Activated CD8-positive, alpha-beta memory T cell treated with anti-CD3 and anti-CD28 coated beads, Interleukin-2, amount 50 U/mL, for 1 hour (primary cell): ENCODE data around the gene ANKS6.
"Not testable (repeated sequence)": the region's sequence is repeated elsewhere in the genome, so short reads cannot be mapped to it uniquely, and the experiment has no call there.

Experiments used
- DNase-seq: peaks from one replicate; pipeline ENCODE4 v3.0.0-alpha.2; 2020; ENCODE audit errors: extremely low read depth

Gene ANKS6

GRCh38 chr9:98702835-98703380 lies 93.4 kb downstream of the ANKS6 start:
- no peak for DNase-seq

- no peak for DNase-seq
Observed at GRCh38 chr9:98702340-98702739, 94.0 kb downstream of the ANKS6 start.

- DNase-seq, result no peak
Observed at GRCh38 chr9:98701576-98701975, 94.8 kb downstream of the ANKS6 start.

GRCh38 chr9:98700801-98701200 lies 95.6 kb downstream of the ANKS6 start:
- DNase-seq, result no peak

- no peak for DNase-seq
Observed at GRCh38 chr9:98698856-98699255, 97.5 kb downstream of the ANKS6 start.

GRCh38 chr9:98694943-98695342 lies 101.4 kb downstream of the ANKS6 start:
- no peak for DNase-seq

- no peak for DNase-seq
Observed at GRCh38 chr9:98692392-98692791, 104.0 kb downstream of the ANKS6 start.

- DNase-seq, result no peak
Observed at GRCh38 chr9:98691890-98692289, 104.5 kb downstream of the ANKS6 start.

GRCh38 chr9:98690686-98691085 lies 105.7 kb downstream of the ANKS6 start:
- no peak for DNase-seq

GRCh38 chr9:98688710-98689495 lies 107.5 kb downstream of the ANKS6 start:
- DNase-seq, result no peak

GRCh38 chr9:98687911-98688310 lies 108.4 kb downstream of the ANKS6 start:
- DNase-seq, result no peak

- no peak for DNase-seq
Observed at GRCh38 chr9:98686961-98687855, 109.1 kb downstream of the ANKS6 start.

GRCh38 chr9:98684816-98685215 lies 111.5 kb downstream of the ANKS6 start:
- DNase-seq, result not testable (repeated sequence)
